ENCODE measurements around the gene MRPL2.

GRCh38 chr6:43047998-43048397 is 11.2 kb downstream of the MRPL2 start:
- TF ChIP-seq, protein P1, sequence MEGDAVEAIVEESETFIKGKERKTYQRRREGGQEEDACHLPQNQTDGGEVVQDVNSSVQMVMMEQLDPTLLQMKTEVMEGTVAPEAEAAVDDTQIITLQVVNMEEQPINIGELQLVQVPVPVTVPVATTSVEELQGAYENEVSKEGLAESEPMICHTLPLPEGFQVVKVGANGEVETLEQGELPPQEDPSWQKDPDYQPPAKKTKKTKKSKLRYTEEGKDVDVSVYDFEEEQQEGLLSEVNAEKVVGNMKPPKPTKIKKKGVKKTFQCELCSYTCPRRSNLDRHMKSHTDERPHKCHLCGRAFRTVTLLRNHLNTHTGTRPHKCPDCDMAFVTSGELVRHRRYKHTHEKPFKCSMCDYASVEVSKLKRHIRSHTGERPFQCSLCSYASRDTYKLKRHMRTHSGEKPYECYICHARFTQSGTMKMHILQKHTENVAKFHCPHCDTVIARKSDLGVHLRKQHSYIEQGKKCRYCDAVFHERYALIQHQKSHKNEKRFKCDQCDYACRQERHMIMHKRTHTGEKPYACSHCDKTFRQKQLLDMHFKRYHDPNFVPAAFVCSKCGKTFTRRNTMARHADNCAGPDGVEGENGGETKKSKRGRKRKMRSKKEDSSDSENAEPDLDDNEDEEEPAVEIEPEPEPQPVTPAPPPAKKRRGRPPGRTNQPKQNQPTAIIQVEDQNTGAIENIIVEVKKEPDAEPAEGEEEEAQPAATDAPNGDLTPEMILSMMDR (IDR thresholded peaks at IDR 0.05), result no peak
- TF ChIP-seq ZFX (IDR thresholded peaks at IDR 0.05; ENCODE audit: borderline replicate concordance), result no peak

All from 22Rv1 (cell line).